Measurements from ENCODE around the gene GDNF. TPM values are rescaled to one million over a fixed set of nuclear protein-coding genes. Genes with fewer than 3 reads are reported as not detected.
"Not testable (repeated sequence)": the region's sequence is repeated elsewhere in the genome, so short reads cannot be mapped to it uniquely, and the experiment has no call there.

The GDNF gene
- total and polyA plus RNA-seq, 9 donors: 0.23 to 6.3 (median 3.6) TPM

DNA sequence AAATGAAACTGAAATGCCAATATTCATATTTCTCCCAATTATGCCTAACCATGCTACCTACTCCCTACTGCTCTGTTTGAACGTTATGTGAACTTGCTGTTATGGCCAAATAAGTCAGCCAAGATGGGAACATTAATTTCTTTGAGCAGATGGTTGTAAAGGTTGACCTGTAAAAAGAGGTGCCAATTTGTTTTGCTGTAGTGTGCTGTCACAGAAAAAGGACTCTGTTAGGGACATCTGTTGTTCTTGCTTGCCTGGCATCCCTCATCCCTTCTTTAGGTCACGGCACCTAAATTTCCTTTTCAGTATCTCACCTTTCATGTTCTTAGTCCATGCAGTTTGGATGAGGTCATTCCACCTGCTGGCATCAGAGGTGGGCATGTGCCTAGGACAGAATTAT is 35.4 kb downstream of the GDNF start:
- no peak overlapping the region for H3K4me3 ChIP-seq
- H3K36me3 ChIP-seq: no peaks in the 10 kb centered on the region
- intact Hi-C loops (cut with DNase I): no loop called here
- no peaks in the 10 kb centered on the region for H3K4me1 ChIP-seq (ENCODE audit: insufficient read depth)
- H3K9me3 ChIP-seq: no peaks in the 10 kb centered on the region
- WGBS, 3 donors: 67 to 74% (median 69%) methylated on average over 2 of the region's 2 CpGs
- no peak for TF ChIP-seq EP300 (IDR thresholded peaks at IDR 0.05)
- TF ChIP-seq, protein P1, sequence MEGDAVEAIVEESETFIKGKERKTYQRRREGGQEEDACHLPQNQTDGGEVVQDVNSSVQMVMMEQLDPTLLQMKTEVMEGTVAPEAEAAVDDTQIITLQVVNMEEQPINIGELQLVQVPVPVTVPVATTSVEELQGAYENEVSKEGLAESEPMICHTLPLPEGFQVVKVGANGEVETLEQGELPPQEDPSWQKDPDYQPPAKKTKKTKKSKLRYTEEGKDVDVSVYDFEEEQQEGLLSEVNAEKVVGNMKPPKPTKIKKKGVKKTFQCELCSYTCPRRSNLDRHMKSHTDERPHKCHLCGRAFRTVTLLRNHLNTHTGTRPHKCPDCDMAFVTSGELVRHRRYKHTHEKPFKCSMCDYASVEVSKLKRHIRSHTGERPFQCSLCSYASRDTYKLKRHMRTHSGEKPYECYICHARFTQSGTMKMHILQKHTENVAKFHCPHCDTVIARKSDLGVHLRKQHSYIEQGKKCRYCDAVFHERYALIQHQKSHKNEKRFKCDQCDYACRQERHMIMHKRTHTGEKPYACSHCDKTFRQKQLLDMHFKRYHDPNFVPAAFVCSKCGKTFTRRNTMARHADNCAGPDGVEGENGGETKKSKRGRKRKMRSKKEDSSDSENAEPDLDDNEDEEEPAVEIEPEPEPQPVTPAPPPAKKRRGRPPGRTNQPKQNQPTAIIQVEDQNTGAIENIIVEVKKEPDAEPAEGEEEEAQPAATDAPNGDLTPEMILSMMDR (IDR thresholded peaks at IDR 0.05): no peak
- TF ChIP-seq POLR2A (IDR thresholded peaks at IDR 0.05): no peak
- H3K27ac ChIP-seq: no peak overlapping the region
- H3K27me3 ChIP-seq: no peaks in the 10 kb centered on the region
- DNase-seq: no peak

DNA sequence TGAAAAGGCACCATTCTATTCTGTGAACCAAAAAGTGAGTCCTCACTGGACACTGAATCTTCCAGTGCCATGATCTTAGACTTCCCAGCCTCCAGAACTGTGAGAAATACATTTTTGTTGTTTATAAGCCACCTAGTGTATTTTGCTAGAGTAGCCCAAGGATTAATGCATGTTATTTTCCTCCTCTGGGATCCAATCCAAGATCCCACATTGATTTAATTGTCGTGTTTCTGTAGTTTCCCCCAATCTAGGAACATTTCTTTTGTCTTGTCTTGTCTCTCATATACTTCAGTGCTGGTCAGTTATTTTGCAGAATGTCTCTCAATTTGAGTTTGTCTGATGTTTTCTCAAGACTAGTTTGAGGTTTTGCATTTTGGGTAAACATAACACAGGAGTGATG is 36.4 kb downstream of the GDNF start:
- H3K27me3 ChIP-seq: no peaks in the 10 kb centered on the region
- H3K4me1 ChIP-seq (ENCODE audit: insufficient read depth): no peaks in the 10 kb centered on the region
- intact Hi-C loops (cut with DNase I): no loop called here
- TF ChIP-seq, protein P1 (IDR thresholded peaks at IDR 0.05): no peak
- TF ChIP-seq EP300 (IDR thresholded peaks at IDR 0.05): no peak
- TF ChIP-seq POLR2A (IDR thresholded peaks at IDR 0.05): no peak
- DNase-seq: no peak
- H3K9me3 ChIP-seq: no peaks in the 10 kb centered on the region
- WGBS, 3 donors: 0 to 14% (median 7%) methylated on average over 1 of the region's 1 CpG
- no peaks in the 10 kb centered on the region for H3K36me3 ChIP-seq
- no peak overlapping the region for H3K4me3 ChIP-seq
- no peak overlapping the region for H3K27ac ChIP-seq

DNA sequence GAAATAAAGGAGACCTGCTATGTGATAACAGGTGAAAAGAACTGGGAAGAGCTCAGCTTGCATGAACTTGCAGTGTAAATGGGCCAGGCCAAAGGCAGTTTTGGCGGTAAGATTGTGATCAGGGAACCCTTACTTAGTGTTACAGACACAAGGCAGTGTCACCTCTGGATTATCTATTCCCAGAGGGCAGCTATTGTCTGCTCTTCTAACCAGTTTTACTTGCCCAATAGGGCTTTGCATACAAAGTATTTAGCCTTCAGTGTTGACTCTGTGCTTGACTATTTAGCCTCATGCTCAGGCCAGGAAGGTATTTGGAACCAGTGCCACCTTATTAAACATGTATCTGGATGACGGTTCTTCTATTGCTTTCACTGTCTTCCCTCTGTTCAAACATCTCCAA is 38.3 kb downstream of the GDNF start:
- no peak for TF ChIP-seq EP300 (IDR thresholded peaks at IDR 0.05)
- no peak for TF ChIP-seq POLR2A (IDR thresholded peaks at IDR 0.05)
- no peak overlapping the region for H3K27ac ChIP-seq
- H3K4me1 ChIP-seq (ENCODE audit: insufficient read depth): no peaks in the 10 kb centered on the region
- H3K36me3 ChIP-seq: no peaks in the 10 kb centered on the region
- H3K27me3 ChIP-seq: no peaks in the 10 kb centered on the region
- no peak for DNase-seq
- no peaks in the 10 kb centered on the region for H3K9me3 ChIP-seq
- intact Hi-C loops (cut with DNase I): no loop called here
- 66 to 96% (median 93%) methylated on average over 2 of the region's 2 CpGs for WGBS, 3 donors
- H3K4me3 ChIP-seq: no peak overlapping the region

DNA sequence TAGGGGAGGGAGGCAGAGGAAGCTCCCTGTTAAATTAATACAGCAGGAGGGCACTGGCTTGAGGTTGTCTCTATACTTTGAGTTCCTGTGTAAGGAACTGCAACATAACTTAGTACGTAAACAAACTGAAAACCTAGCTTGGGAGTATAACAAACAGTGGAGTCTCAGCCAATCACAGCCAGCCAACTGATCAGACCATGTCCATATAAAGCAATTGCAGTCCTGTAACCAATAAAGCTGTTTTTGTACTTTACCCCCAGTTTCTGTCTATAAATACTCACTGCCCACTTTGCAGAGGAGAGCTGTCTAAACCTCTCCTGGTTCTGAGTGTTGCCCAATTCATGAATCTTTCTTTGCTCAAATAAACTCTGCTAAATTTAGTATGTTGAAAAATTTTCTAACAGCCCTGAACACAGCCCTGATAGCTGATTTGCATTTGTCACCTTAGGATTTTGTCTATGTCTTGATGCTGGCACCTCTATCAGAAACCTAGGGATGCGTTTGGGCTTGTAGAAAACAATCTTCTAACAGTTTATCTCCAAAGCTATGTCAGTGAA is 39.9 kb downstream of the GDNF start:
- Histone ChIP-seq H3K27me3 (no peaks in the 10 kb centered on the region), H3K27ac (no peak overlapping the region), H3K4me3 (no peak overlapping the region), H3K36me3 (no peaks in the 10 kb centered on the region), H3K4me1 (ENCODE audit: insufficient read depth) (no peaks in the 10 kb centered on the region), H3K9me3 (peaks cover 0 to under 1% of the 10 kb centered on the region in 2 donors)
- no peak for DNase-seq
- TF ChIP-seq EP300 (IDR thresholded peaks at IDR 0.05) (no peak), POLR2A (IDR thresholded peaks at IDR 0.05) (no peak)
- TF ChIP-seq, protein P1 (IDR thresholded peaks at IDR 0.05): no peak
- intact Hi-C loops (cut with DNase I): no loop called here
- WGBS, 3 donors: 83 to 85% (median 84%) methylated on average over 2 of the region's 2 CpGs

DNA sequence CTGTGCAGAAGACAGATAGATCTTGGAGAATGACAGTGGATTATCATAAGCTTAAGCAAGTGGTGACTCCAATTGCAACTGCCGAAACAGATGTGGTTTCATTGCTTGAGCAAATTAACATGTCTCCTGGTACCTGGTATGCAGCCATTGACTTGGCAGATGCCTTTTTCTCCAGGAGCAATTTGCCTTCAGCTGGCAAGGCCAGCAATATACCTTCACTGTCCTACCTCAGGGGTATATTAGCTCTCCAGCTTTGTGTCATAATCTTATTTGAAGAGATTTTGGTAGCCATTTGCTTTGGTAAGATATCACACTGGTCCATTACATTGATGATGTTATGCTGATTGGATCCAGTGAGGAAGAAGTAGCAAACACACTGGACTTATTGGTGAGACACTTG is 43.4 kb downstream of the GDNF start:
- intact Hi-C loops (cut with DNase I); H3K27me3 ChIP-seq; H3K9me3 ChIP-seq; DNase-seq; H3K4me1 ChIP-seq (ENCODE audit: insufficient read depth); H3K27ac ChIP-seq; H3K36me3 ChIP-seq; H3K4me3 ChIP-seq: not testable (repeated sequence)
- WGBS, 3 donors: 97 to 100% (median 97%) methylated on average over 1 of the region's 1 CpG

DNA sequence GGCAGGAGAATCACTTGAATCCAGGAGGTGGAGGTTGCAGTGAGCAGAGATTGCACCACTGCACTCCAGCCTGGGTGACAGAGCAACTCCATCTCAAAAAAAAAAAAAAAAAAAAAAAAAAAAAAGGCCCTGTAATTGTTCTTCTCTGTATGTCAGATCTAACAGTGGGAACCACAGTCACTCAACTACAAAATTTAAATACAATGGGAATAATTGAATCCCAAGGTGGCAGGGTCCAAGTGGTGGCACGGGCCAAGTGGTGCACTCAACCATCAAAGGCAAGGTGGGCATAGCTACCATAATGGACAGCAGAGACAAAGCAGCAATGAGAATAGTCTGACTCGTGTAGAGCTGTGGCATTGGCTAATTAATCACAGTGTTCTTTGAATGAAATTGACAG is 44.5 kb downstream of the GDNF start:
- H3K27me3 ChIP-seq; DNase-seq; intact Hi-C loops (cut with DNase I); H3K4me1 ChIP-seq (ENCODE audit: insufficient read depth); H3K9me3 ChIP-seq; H3K27ac ChIP-seq; H3K4me3 ChIP-seq; H3K36me3 ChIP-seq: not testable (repeated sequence)
- WGBS, 3 donors: 29 to 70% (median 64%) methylated on average over 2 of the region's 2 CpGs

All from ovary (tissue), 9 donors.